Muscle layer of duodenum (tissue), 2 donors: ENCODE results near the gene COX7C.
"Not testable (repeated sequence)": the region's sequence is repeated elsewhere in the genome, so short reads cannot be mapped to it uniquely, and the experiment has no call there.

Source experiments
- H3K27ac ChIP-seq: one replicate; pipeline ENCODE4 v1.7.0; 2013; ENCODE audit warnings: mild to moderate bottlenecking, low read length
- H3K27me3 ChIP-seq: one replicate; pipeline ENCODE4 v1.7.0; 2013; ENCODE audit warnings: low read depth, mild to moderate bottlenecking, control low read depth, low read length
- H3K36me3 ChIP-seq, 2 donors: one replicate each; pipeline ENCODE4 v1.7.0; 2013; ENCODE audit warnings: low read length in 2 of 2, control low read depth in 1 of 2, mild to moderate bottlenecking in 1 of 2; ENCODE audit not compliant: insufficient read depth in 2 of 2, control insufficient read depth in 1 of 2
- H3K4me1 ChIP-seq, 2 donors: one replicate each; pipeline ENCODE4 v1.7.0; 2013; ENCODE audit warnings: low read length in 2 of 2, mild to moderate bottlenecking in 2 of 2, control low read depth in 1 of 2, moderate library complexity in 1 of 2; ENCODE audit not compliant: insufficient read depth in 2 of 2, control insufficient read depth in 1 of 2
- H3K4me3 ChIP-seq, 2 donors: one replicate each; pipeline ENCODE4 v1.7.0; 2013; ENCODE audit warnings: low read length in 2 of 2, low read depth in 1 of 2, mild to moderate bottlenecking in 1 of 2
- H3K9me3 ChIP-seq, 2 donors: one replicate each; pipeline ENCODE4 v1.7.0; 2013; ENCODE audit warnings: low read length in 2 of 2, control low read depth in 1 of 2, mild to moderate bottlenecking in 1 of 2; ENCODE audit not compliant: control insufficient read depth in 1 of 2
- donor health status: healthy.

The COX7C gene, protein sequence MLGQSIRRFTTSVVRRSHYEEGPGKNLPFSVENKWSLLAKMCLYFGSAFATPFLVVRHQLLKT

DNA sequence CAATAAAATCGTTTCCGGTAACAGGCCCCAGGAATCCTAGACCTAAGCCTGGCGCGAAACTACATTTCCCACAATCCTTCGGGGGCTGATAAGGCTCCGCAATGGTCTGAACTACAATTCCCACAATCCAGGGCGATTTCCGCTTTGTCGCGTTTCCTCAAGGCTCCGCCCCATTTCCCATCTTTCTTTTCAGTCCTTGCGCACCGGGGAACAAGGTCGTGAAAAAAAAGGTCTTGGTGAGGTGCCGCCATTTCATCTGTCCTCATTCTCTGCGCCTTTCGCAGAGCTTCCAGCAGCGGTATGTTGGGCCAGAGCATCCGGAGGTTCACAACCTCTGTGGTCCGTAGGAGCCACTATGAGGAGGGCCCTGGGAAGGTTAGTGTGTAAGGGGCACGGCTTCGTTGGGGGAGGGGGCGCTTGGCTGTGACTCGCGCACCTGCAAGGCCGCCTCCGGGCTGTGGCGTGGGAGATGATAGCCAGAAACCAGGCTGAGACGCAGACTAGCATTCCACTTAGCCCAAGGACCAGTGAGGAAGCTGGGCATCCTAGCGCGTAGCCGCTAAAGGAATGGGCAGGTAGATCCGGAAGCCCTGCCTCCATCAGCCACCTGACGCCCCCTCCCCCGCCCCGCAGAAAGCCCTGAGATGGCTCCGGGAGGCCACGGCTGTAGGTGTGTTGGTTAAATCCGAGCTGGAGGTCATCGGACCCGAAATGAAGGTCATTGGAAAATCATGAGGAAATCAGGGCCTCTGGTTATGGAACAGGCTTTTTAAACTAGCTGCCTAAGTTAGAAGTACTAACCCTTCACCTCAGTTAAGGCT, at the start of gene COX7C:
COX7C (plus strand) TSS at position 186 of the 821 bp plus-strand sequence; CDS start at position 301, 115 bp downstream.
- peak within 1 kb of the TSS; percentile 91 for H3K27ac ChIP-seq

DNA sequence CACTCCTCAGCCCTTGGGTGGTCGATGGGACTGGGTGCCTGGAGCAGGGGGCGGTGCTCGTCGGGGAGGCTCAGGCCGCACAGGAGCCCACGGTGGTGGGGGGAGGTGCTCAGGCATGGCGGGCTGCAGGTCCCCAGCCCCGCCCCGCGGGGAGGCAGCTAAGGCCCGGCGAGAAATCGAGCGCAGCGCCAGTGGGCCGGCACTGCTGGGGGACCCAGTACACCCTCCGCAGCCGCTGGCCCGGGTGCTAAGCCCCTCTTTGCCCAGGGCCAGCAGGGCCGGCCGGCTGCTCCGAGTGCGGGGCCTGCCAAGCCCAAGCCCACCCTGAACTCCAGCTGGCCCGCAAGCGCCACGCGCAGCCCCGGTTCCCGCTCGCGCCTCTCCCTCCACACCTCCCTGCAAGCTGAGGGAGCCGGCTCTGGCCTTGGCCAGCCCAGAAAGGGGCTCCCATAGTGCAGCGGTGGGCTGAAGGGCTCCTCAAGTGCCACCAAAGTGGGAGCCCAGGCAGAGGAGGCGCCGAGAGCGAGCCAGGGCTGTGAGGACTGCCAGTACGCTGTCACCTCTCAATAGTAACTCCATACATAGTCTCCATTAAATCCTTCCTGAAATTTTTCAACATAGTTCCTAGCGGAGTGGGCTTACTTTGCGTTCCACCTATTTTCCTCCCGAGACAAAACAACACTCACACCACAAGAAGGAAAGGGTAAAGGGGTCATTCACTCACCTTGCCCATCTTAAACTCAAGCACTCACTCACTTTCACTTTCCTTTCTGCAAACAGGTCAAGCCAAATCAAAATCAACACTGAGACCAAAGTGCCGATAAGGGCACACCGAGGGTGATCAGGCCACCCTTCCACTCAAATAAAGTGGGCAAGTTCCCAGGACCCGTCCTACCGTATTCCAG, 48.0 kb upstream of the COX7C start:
- H3K36me3 ChIP-seq, H3K27me3 ChIP-seq, H3K4me3 ChIP-seq, H3K4me1 ChIP-seq, H3K9me3 ChIP-seq, H3K27ac ChIP-seq: not testable (repeated sequence)

More for the DNA sequence above, at the start of gene COX7C:
- no peaks in the 10 kb centered on the region for H3K27me3 ChIP-seq
- peak within 1 kb of the TSS; percentile 98 for H3K4me3 ChIP-seq
- H3K36me3 ChIP-seq, result peaks cover 16 to 18% of the 10 kb centered on the region in 2 donors
- peaks cover 0 to 9% of the 10 kb centered on the region in 2 donors for H3K4me1 ChIP-seq
- H3K9me3 ChIP-seq, result no peaks in the 10 kb centered on the region

DNA sequence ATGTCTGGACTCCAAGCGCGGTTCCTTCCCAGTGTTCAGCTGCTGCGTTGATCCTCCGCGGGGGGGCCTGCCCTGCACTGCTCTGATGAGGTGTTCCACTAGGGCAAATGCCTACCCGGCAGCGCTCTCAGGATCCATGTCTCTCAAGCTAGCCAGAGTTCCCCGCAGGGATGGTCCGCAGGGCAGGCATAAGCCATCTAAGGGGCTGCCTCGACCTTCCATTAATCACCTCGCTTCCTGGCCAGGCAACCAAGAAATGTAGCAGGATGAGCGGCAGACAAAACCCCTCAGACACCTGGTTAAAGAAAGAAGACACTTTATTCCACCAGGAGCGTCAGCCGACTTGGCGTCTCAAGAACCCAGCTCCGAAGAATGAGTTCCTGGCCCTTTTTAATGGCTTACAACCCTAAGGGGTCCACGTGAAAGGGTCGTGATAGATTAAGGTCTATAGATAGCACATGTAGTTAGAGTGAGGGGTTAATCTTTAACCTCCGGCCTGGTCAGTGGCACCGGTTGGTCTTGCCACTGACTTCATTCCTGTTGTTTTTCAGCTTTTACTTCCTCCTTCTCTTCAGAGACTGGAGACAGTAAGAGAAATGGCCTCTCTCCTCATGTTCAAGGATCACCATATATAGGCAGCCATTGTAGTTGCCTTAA, 47.2 kb upstream of the COX7C start:
- no peak overlapping the region for H3K4me3 ChIP-seq
- H3K27ac ChIP-seq, result no peak overlapping the region
- no peaks in the 10 kb centered on the region for H3K36me3 ChIP-seq
- no peaks in the 10 kb centered on the region for H3K9me3 ChIP-seq
- no peaks in the 10 kb centered on the region for H3K27me3 ChIP-seq
- H3K4me1 ChIP-seq, result no peaks in the 10 kb centered on the region

DNA sequence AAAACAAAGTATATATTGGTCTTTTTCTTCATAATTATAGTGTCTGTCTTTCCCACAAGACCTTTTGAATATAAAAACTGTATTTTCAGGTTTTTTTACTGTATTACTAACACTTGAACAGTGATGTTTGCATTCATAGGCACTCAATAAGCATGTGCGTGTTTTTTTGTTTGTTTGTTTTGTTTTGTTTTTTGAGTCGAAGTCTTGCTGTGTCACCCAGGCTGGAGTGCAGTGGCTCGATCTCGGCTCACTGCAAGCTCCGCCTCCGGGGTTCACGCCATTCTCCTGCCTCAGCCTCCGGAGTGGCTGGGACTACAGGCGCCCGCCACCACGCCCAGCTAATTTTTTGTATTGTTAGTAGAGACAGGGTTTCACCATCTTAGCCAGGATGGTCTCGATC, 46.6 kb upstream of the COX7C start:
- not testable (repeated sequence) for H3K27ac ChIP-seq, H3K4me3 ChIP-seq, H3K4me1 ChIP-seq, H3K27me3 ChIP-seq, H3K9me3 ChIP-seq, H3K36me3 ChIP-seq

DNA sequence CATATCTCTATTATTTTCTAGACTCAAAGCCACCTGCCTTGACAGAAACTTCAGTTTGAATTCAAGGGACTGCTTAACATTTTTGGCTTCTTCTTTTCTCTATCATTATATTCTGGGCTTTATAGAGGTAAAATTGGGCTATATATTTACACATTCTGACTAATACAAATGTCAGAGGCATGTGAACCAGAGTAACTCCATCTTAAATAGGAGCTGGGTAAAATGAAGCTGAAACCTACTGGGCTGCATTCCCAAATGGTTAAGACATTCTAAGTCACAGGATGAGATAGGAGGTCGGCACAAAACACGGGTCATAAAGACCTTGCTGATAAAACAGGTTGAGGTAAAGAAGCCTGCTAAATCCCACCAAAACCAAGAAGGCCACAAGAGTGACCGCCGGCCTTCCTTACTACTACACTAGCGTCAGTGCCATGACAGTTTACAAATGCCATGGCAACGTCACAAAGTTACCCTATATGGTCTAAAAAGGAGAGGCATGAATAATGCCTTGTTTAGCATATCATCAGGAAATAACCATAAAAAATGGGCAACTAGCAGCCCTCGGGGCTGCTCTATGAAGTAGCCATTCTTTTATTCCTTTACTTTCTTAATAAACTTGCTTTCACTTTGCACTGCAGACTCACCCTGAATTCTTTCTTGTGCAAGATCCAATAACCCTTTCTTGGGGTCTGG, 44.8 kb upstream of the COX7C start:
- H3K9me3 ChIP-seq, result no peaks in the 10 kb centered on the region
- H3K4me3 ChIP-seq, result no peak overlapping the region
- H3K4me1 ChIP-seq, result no peaks in the 10 kb centered on the region
- no peak overlapping the region for H3K27ac ChIP-seq
- H3K27me3 ChIP-seq, result no peaks in the 10 kb centered on the region
- H3K36me3 ChIP-seq, result no peaks in the 10 kb centered on the region

DNA sequence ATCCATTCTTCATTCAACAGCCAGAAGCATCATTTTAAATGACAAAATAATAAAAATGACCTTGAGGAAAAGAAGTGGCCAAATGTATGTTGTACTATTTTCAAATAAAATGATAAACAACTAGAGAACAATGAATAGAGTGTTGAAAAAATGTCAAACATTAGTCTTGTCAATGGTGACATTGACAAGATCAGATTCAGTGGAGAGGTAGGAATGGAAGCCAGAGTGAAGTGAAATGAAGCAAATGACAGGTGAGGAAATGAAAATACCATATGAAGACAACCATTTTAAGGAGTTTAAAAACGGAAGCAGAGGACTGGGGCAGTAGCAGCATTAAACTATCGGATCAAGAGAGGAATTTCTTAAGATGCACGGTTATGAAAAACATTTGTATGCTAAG, 38.2 kb upstream of the COX7C start:
- H3K4me3 ChIP-seq, result no peak overlapping the region
- H3K27me3 ChIP-seq, result no peaks in the 10 kb centered on the region
- H3K9me3 ChIP-seq, result no peaks in the 10 kb centered on the region
- no peaks in the 10 kb centered on the region for H3K4me1 ChIP-seq
- H3K27ac ChIP-seq, result no peak overlapping the region
- H3K36me3 ChIP-seq, result no peaks in the 10 kb centered on the region

DNA sequence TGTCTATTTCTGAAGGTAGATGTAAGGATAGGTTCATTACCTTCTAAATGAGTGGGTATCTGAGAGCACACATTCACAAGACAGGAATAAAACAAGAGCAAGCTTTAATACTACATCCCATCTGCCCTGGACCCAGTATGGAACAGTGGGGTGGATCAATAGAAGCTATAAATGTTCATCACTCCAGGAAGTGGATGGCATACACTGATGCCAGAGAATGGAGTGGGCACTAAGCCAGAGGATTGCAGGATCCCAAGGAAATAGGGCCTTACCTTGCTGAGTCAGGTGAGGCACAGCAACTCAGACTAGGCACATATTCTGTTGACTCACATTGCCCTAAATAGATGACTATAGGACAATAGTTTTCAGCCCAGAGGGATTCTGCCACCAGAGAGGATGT, 21.3 kb upstream of the COX7C start:
- Histone ChIP-seq H3K27ac (no peak overlapping the region), H3K36me3 (no peaks in the 10 kb centered on the region), H3K4me1 (no peaks in the 10 kb centered on the region), H3K9me3 (no peaks in the 10 kb centered on the region), H3K4me3 (no peak overlapping the region), H3K27me3 (no peaks in the 10 kb centered on the region)

DNA sequence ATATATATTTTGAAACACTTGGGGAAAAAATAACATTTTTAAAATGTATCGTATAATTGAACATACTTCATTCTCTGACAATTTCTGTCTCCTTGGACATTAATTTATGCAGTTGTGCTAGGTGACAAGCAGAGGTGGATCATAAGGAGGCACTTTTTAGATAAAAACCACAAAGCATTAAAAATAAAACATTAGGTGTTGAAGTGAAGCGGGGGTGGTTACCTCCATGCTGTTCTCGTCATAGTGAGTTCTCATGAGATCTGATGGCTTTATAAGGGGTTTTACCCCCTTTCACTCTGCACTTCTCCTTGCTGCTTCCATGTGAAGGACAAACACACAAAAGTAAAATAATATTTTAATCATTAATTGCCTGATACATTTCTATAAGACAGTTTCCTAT, 11.9 kb upstream of the COX7C start:
- H3K27me3 ChIP-seq, result no peaks in the 10 kb centered on the region
- H3K4me3 ChIP-seq, result no peak overlapping the region
- H3K9me3 ChIP-seq, result no peaks in the 10 kb centered on the region
- H3K4me1 ChIP-seq, result no peaks in the 10 kb centered on the region
- H3K27ac ChIP-seq, result no peak overlapping the region
- no peaks in the 10 kb centered on the region for H3K36me3 ChIP-seq

DNA sequence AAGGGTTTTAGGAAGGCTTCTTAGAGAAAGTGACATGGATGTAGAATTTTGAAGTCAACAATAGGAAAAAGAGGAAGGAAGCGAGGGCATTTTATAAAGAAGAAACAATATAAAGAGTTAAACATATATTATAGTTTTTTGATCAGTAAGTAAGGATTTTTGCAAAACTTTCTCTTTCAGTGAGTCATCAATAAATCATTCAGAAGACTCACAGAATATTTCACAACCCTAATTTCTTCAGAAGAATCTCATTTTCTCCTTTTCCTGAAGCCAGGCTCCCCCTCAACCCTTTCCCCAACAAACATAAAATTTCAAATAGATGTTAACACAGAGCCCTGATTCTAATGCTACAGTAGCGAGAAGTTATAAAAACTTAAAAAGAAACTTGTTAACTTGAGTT, 4.3 kb upstream of the COX7C start:
- Histone ChIP-seq H3K27ac (no peak overlapping the region), H3K4me1 (peaks cover 0 to under 1% of the 10 kb centered on the region in 2 donors), H3K4me3 (no peak overlapping the region), H3K27me3 (no peaks in the 10 kb centered on the region), H3K9me3 (no peaks in the 10 kb centered on the region), H3K36me3 (no peaks in the 10 kb centered on the region)

DNA sequence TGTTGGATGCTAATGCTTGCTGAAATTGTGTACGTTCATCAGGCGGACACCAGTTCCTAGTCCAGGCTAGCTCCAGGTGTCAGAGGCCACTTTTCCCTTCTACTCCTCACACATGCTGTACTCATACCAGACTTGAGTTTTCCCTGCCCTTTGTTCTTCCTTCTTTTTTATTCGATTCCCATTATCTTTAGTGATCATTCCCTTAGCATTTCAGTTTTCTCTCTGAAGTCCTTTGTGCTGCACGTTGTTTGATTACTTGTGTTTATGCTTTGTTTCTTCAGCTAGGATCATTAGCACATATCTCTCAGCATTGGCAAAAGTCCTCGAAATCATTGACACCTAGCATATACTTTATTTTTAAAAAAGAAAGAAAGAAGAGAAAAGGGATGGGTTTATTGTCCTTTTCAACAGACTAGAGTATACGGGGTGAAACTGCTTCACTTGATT, 409 bp upstream of the COX7C start:
- H3K4me3 ChIP-seq, result peak overlapping the region; percentile 98
- H3K4me1 ChIP-seq, result peaks cover 0 to 9% of the 10 kb centered on the region in 2 donors
- no peaks in the 10 kb centered on the region for H3K27me3 ChIP-seq
- H3K9me3 ChIP-seq, result no peaks in the 10 kb centered on the region
- H3K36me3 ChIP-seq, result peaks cover 14 to 16% of the 10 kb centered on the region in 2 donors
- H3K27ac ChIP-seq, result no peak overlapping the region
